Measurements from ENCODE around the gene PYDC1. TPM values are rescaled to one million over a fixed set of nuclear protein-coding genes. Genes with fewer than 3 reads are reported as not detected.

The PYDC1 gene
- polyA plus RNA-seq, 1 donor = 0.19 TPM

DNA sequence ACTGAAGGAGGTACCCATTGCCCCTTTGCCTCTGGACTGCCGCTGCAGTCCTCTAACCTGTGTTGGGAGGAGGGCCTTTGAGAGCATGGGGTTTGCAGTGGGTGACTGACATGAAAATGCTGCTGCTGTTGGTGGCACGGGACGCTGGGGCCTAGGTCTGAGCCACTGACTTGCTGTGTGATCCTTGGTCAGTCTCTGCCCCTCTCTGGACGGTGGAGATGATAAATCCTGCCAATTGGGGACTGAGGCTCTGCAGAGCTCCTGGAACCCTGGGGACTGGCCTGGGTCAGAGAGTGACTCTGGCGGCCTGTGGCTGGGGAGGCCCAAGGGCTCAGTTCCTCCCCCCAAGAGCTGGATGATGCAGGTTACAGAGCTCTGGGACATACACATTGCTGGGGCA lies 6.1 kb upstream of the PYDC1 start:
- no peaks in the 10 kb centered on the region for H3K9me3 ChIP-seq (ENCODE audit: control insufficient read depth, low read depth, low read length)
- H3K27me3 ChIP-seq (ENCODE audit: control insufficient read depth, insufficient read depth, low read length) = peaks cover 6% of the 10 kb centered on the region
- H3K27ac ChIP-seq (ENCODE audit: low read length) = no peak overlapping the region
- no peaks in the 10 kb centered on the region for H3K36me3 ChIP-seq (ENCODE audit: control insufficient read depth, insufficient read depth, low read length)
- DNase-seq = no peak
- no peaks in the 10 kb centered on the region for H3K4me1 ChIP-seq (ENCODE audit: control insufficient read depth, insufficient read depth, low read length)
- no peak overlapping the region for H3K4me3 ChIP-seq (ENCODE audit: low read length)
- no CpG with 5 or more reads among the region's 5 CpGs for WGBS (ENCODE audit: insufficient coverage, low lambda C conversion rate)

DNA sequence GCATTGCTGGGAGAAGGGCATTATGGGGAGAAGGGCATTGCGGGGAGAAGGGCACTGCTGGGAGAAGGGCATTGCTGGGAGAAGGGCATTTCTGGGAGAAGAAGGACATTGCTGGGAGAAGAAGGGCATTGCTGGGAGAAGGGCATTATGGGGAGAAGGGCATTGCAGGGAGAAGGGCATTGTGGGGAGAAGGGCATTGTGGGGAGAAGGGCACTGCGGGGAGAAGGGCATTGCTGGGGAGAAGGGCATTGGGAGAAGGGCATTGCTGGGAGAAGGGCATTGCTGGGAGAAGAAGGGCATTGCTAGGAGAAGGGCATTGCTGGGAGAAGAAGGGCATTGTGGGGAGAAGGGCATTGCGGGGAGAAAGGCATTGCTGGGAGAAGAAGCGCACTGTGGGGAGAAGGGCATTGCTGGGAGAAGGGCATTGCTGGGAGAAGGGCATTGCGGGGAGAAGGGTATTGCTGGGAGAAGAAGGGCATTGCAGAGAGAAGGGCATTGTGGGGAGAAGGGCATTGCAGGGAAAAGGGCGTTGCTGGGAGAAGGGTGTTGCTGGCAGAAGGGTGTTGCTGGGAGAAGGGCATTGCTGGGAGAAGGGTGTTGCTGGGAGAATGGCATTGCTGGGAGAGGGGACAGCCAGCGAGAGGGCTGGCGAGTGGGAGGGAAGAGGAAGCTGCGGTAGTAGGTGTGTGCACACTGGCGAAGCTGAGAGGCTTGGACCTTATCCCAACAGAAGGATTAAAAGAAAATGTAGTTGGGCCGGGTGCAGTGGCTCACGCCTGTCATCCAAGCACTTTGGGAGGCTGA lies 4.6 kb upstream of the PYDC1 start:
- Histone ChIP-seq H3K4me3 (ENCODE audit: low read length) (no peak overlapping the region), H3K36me3 (ENCODE audit: control insufficient read depth, insufficient read depth, low read length) (no peaks in the 10 kb centered on the region), H3K4me1 (ENCODE audit: control insufficient read depth, insufficient read depth, low read length) (peaks cover 5% of the 10 kb centered on the region), H3K9me3 (ENCODE audit: control insufficient read depth, low read depth, low read length) (peaks cover 5% of the 10 kb centered on the region), H3K27me3 (ENCODE audit: control insufficient read depth, insufficient read depth, low read length) (peaks cover 21% of the 10 kb centered on the region), H3K27ac (ENCODE audit: low read length) (no peak overlapping the region)
- DNase-seq = no peak
- 100% methylated on average over 5 of the region's 12 CpGs for WGBS (ENCODE audit: insufficient coverage, low lambda C conversion rate)

DNA sequence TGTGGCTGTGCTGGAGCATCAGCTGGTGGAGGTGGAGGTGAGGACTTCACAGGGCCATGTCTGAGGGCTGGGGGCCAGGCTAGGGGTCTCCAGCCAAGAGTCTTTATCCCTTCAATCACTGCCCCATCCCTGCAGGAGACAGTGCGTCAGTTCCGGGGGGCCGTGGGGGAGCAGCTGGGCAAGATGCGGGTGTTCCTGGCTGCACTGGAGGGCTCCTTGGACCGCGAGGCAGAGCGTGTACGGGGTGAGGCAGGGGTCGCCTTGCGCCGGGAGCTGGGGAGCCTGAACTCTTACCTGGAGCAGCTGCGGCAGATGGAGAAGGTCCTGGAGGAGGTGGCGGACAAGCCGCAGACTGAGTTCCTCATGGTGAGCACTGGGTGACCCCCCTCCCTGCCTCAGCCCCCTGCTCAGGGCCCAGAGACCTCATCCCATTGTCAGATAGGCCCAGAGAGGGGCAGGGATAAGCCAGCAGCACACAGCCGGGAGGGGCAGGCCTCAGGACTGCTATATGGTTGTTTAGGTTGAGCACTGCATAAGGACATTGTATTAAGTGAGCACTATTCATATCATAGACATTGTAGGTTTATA lies 2.3 kb upstream of the PYDC1 start:
- Histone ChIP-seq H3K4me1 (ENCODE audit: control insufficient read depth, insufficient read depth, low read length) (peaks cover 22% of the 10 kb centered on the region), H3K9me3 (ENCODE audit: control insufficient read depth, low read depth, low read length) (peaks cover 8% of the 10 kb centered on the region), H3K36me3 (ENCODE audit: control insufficient read depth, insufficient read depth, low read length) (no peaks in the 10 kb centered on the region), H3K27ac (ENCODE audit: low read length) (no peak overlapping the region), H3K4me3 (ENCODE audit: low read length) (no peak overlapping the region), H3K27me3 (ENCODE audit: control insufficient read depth, insufficient read depth, low read length) (peaks cover 42% of the 10 kb centered on the region)
- WGBS (ENCODE audit: insufficient coverage, low lambda C conversion rate) = no CpG with 5 or more reads among the region's 15 CpGs
- no peak for DNase-seq

DNA sequence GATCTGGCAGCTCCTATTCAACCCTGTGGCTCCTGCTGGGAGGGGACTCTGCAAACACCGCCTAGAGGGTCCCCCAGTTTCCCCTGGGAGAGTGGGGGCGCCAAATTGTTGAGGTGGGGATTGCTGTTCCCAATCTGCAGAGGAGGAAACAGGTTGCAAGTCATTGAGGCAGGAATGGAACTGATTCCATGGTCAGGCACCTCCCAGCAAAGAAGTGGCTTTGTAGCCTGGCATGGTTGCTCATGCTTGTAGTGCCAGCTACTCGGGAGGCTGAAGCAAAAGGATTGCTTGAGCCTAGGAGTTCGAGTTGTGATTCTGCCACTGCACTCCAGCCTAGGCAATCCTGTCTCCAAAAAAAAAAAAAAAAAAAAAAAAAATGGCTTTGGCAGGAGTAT lies 198 bp upstream of the PYDC1 start:
- Histone ChIP-seq H3K9me3 (ENCODE audit: control insufficient read depth, low read depth, low read length) (peaks cover 8% of the 10 kb centered on the region), H3K27me3 (ENCODE audit: control insufficient read depth, insufficient read depth, low read length) (peaks cover 51% of the 10 kb centered on the region), H3K4me3 (ENCODE audit: low read length) (no peak overlapping the region), H3K36me3 (ENCODE audit: control insufficient read depth, insufficient read depth, low read length) (no peaks in the 10 kb centered on the region), H3K27ac (ENCODE audit: low read length) (no peak overlapping the region), H3K4me1 (ENCODE audit: control insufficient read depth, insufficient read depth, low read length) (peaks cover 25% of the 10 kb centered on the region)
- no CpG with 5 or more reads among the region's 4 CpGs for WGBS (ENCODE audit: insufficient coverage, low lambda C conversion rate)
- DNase-seq = no peak

DNA sequence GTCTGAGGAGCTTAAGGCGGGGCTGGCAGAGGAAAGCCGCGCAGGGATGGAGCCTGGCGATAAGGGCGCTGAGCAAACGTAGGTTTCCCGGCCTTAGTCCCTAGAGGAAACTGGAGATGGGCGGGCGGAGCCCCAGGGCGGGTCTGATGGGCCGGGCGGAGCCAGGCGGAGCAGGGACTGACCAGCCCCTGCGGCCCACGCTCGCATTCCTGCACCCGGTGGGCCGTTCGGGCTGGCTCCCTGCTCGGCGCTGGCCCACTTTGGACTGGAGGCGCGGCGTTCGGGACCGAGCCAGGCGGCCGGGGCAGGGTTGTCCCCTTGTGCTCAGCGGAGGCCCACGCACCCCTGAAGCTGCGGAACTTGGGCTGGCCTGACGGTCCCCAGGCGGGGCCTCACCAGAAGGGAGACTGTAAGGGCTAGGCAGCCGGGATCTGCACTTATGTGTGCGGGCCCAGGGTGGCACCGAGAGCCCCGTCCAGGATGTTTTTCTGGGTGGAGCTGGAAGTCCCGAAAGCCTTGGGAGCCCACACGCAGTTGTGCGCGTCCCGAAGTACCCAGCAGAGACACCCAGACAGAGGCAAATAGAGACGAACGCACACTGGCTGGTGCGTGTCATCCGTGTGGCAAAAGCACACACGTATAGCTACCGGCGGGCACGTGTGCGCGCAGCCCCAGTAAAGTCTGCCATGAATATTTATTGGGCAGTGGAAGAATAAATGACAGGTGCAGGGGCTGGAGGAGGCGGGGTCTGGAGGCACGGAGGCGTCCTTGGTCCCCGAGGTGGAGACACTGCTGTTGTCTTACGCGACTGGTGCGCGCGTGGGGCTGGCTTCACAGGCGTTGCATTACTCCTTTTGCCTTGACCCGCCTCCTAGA lies 1.4 kb downstream of the PYDC1 start:
- Histone ChIP-seq H3K9me3 (ENCODE audit: control insufficient read depth, low read depth, low read length) (peaks cover 8% of the 10 kb centered on the region), H3K27me3 (ENCODE audit: control insufficient read depth, insufficient read depth, low read length) (peaks cover 51% of the 10 kb centered on the region), H3K36me3 (ENCODE audit: control insufficient read depth, insufficient read depth, low read length) (no peaks in the 10 kb centered on the region), H3K27ac (ENCODE audit: low read length) (no peak overlapping the region), H3K4me1 (ENCODE audit: control insufficient read depth, insufficient read depth, low read length) (peaks cover 25% of the 10 kb centered on the region), H3K4me3 (ENCODE audit: low read length) (peak overlapping the region; percentile 35)
- DNase-seq = peak in 1 of 2 donors; percentile 72
- no CpG with 5 or more reads among the region's 63 CpGs for WGBS (ENCODE audit: insufficient coverage, low lambda C conversion rate)

DNA sequence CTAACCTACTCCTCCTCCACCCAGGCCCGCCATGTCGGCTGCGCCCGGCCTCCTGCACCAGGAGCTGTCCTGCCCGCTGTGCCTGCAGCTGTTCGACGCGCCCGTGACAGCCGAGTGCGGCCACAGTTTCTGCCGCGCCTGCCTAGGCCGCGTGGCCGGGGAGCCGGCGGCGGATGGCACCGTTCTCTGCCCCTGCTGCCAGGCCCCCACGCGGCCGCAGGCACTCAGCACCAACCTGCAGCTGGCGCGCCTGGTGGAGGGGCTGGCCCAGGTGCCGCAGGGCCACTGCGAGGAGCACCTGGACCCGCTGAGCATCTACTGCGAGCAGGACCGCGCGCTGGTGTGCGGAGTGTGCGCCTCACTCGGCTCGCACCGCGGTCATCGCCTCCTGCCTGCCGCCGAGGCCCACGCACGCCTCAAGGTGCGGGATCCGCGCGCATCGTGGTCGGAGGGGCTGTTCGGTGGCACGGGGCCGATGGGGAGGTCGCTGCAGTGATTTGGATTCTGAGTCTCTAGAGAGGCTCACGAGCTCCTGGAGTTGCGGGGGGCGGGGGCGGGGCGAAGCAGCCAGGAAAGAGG lies 2.1 kb downstream of the PYDC1 start:
- Histone ChIP-seq H3K36me3 (ENCODE audit: control insufficient read depth, insufficient read depth, low read length) (no peaks in the 10 kb centered on the region), H3K9me3 (ENCODE audit: control insufficient read depth, low read depth, low read length) (peaks cover 8% of the 10 kb centered on the region), H3K4me3 (ENCODE audit: low read length) (peak overlapping the region; percentile 35), H3K4me1 (ENCODE audit: control insufficient read depth, insufficient read depth, low read length) (peaks cover 25% of the 10 kb centered on the region), H3K27ac (ENCODE audit: low read length) (no peak overlapping the region), H3K27me3 (ENCODE audit: control insufficient read depth, insufficient read depth, low read length) (peaks cover 51% of the 10 kb centered on the region)
- no CpG with 5 or more reads among the region's 58 CpGs for WGBS (ENCODE audit: insufficient coverage, low lambda C conversion rate)
- no peak for DNase-seq

DNA sequence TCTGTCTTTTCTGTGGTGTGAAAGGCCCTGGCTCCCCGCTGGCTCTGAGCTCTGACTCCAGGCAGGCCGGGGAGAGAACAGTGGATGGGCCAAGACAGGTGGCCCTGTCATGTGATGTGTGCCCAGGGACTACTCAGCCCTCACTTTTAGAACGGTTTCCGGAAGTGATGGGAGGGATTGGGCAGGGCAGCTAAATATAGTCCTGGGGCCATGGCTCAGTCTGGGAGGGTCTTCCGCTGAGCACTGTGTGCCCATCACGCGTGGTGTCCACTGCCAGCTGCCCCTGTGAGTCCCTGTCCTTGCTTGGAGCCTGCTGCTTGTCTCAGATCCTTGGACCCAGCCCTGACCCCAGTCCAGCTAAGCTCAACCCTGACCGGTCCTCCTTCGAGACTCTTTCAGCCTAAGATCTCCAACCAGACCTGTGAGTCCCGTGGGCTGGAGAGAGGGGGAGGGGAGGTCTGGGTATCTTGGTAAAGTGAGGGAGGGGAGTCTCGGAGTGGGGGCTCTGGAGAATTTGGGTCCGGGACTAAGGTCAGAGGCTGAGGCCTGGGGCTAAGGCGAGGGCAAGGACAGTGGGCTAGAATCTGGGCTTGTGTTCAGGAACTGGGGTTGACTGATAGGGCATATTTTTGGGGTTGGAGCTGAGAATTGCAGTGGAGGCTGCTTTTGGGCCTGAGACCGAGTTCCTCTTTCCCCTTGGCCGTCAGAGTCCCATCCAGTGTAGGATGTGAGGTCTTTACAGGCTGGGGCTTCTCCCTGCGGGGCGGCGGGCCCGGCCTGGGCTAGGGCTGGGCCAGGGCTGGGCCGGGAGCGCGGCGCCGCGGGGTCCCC lies 2.8 kb downstream of the PYDC1 start, which contains the start of gene TRIM72:
Gene TRIM72 (plus strand): TSS at position 243 of the 831 bp plus-strand sequence. CDS start 620 bp downstream, outside the sequence.
- Histone ChIP-seq H3K4me3 (ENCODE audit: low read length) (peak within 1 kb of the TSS; percentile 35), H3K36me3 (ENCODE audit: control insufficient read depth, insufficient read depth, low read length) (no peaks in the 10 kb centered on the region), H3K4me1 (ENCODE audit: control insufficient read depth, insufficient read depth, low read length) (peaks cover 25% of the 10 kb centered on the region), H3K27me3 (ENCODE audit: control insufficient read depth, insufficient read depth, low read length) (peaks cover 51% of the 10 kb centered on the region), H3K9me3 (ENCODE audit: control insufficient read depth, low read depth, low read length) (peaks cover 8% of the 10 kb centered on the region), H3K27ac (ENCODE audit: low read length) (no peak within 1 kb of the TSS)
- DNase-seq = no peak
- no CpG with 5 or more reads among the region's 25 CpGs for WGBS (ENCODE audit: insufficient coverage, low lambda C conversion rate)

DNA sequence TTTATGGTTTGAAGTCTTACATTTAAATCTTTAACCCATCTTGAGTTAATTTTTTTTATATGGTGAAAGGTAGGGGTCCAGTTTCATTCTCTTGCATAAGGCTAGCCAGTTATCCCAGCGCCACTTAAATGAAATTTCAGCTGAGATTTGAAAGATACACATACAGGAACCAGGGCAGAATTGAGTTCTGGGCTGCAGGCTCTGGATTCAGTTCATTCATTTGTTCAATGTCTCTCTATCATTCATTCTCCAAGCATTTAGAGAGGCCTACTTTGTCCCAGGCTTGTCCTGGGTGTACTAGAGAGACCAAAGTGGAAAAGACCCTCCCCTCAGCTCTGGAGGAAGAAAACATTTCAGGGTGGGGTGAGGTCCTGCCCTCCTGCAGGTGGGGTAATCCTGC lies 3.6 kb downstream of the PYDC1 start:
- Histone ChIP-seq H3K4me3 (ENCODE audit: low read length) (no peak overlapping the region), H3K36me3 (ENCODE audit: control insufficient read depth, insufficient read depth, low read length) (no peaks in the 10 kb centered on the region), H3K27me3 (ENCODE audit: control insufficient read depth, insufficient read depth, low read length) (peaks cover 47% of the 10 kb centered on the region), H3K27ac (ENCODE audit: low read length) (no peak overlapping the region), H3K9me3 (ENCODE audit: control insufficient read depth, low read depth, low read length) (peaks cover 8% of the 10 kb centered on the region), H3K4me1 (ENCODE audit: control insufficient read depth, insufficient read depth, low read length) (peaks cover 30% of the 10 kb centered on the region)
- no peak for DNase-seq
- no CpG with 5 or more reads among the region's 1 CpG for WGBS (ENCODE audit: insufficient coverage, low lambda C conversion rate)

DNA sequence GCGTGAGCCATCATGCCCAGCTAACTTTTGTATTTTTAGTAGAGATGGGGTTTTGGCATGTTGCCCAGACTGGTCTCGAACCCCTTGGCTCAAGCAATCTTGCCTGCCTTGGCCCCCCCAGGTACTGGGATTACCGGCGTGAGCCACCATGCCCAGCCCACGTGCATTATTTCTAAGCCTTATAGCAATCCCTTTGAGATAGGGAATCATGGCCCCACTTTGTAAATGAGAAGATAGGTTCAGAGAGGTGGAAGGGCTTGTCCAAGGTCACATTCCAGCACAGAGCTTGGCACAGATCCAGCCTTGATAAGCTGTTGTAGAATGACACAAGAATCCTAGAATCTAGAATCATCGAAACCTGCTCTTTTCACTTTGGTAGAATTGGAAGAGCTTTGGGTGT lies 10.2 kb downstream of the PYDC1 start:
- Histone ChIP-seq H3K4me1 (ENCODE audit: control insufficient read depth, insufficient read depth, low read length) (peaks cover 29% of the 10 kb centered on the region), H3K27me3 (ENCODE audit: control insufficient read depth, insufficient read depth, low read length) (no peaks in the 10 kb centered on the region), H3K9me3 (ENCODE audit: control insufficient read depth, low read depth, low read length) (no peaks in the 10 kb centered on the region), H3K4me3 (ENCODE audit: low read length) (no peak overlapping the region), H3K36me3 (ENCODE audit: control insufficient read depth, insufficient read depth, low read length) (no peaks in the 10 kb centered on the region), H3K27ac (ENCODE audit: low read length) (no peak overlapping the region)
- DNase-seq = peak in 1 of 2 donors; percentile 46
- WGBS (ENCODE audit: insufficient coverage, low lambda C conversion rate) = no CpG with 5 or more reads among the region's 6 CpGs

Data from large intestine (tissue), 3 donors.